ENCODE results near the gene ROGDI.
A peak's percentile ranks its signal among the peaks of the same experiment; 100 is the strongest.

ROGDI gene

DNA sequence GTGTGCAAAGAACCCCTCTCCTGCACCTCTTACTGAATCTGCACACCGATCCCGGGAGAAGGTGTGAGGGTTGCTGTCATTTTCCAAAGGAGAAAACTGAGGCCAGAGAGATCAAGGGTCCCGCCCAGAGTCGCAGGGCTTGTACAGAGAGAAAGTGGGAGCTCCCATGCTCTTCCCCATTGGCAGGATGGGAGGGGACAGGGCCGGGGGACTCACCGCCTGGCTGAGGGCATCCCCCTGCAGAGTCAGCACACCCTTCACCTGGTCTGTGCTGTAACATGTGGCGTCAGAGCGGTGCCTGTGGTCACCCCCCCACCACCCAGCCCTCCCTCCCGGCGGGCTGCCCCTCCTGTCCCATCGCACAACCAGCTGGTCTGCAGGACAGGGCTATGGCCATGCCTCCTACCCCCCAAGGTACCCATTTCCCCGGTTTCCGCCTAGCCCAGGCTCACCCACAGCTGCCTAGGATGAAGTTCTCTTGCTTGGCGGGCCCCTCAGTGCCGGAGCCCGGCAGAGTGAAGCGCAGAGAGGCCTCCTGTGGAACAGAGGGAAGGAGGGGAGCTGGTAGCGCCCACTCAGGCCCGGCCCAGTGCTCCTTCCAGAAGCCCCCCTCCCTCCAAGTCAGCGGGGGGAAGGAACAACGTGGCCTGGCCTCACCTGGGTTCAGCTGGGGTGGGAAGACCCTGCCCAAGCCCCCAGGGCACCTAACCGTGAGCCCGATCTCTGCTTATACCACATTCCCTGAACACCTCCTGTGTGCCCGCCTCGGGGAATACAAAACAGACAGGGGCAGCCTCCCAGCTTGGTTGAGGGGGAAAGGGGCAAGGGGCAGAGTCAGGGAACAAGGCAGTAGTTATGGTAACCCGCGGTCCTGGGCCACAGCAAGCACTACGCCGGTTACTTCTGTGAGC, 1.1 kb downstream of the ROGDI start:
- ATAC-seq (ENCODE audit: low read depth): no peak
- Histone ChIP-seq H3K27me3 (ENCODE audit: insufficient read depth, poor library complexity, severe bottlenecking) (no peaks in the 10 kb centered on the region), H3K4me3 (ENCODE audit: severe bottlenecking) (peak overlapping the region; percentile 54), H3K9me3 (ENCODE audit: severe bottlenecking) (no peaks in the 10 kb centered on the region), H3K36me3 (ENCODE audit: low read depth) (peaks cover 10% of the 10 kb centered on the region; the same call in 1 of the 2 replicates), H3K27ac (ENCODE audit: poor library complexity, severe bottlenecking) (peak overlapping the region; percentile 78), H3K4me1 (ENCODE audit: insufficient read depth, poor library complexity, severe bottlenecking) (peaks cover 9% of the 10 kb centered on the region)
- TF ChIP-seq, protein P1, sequence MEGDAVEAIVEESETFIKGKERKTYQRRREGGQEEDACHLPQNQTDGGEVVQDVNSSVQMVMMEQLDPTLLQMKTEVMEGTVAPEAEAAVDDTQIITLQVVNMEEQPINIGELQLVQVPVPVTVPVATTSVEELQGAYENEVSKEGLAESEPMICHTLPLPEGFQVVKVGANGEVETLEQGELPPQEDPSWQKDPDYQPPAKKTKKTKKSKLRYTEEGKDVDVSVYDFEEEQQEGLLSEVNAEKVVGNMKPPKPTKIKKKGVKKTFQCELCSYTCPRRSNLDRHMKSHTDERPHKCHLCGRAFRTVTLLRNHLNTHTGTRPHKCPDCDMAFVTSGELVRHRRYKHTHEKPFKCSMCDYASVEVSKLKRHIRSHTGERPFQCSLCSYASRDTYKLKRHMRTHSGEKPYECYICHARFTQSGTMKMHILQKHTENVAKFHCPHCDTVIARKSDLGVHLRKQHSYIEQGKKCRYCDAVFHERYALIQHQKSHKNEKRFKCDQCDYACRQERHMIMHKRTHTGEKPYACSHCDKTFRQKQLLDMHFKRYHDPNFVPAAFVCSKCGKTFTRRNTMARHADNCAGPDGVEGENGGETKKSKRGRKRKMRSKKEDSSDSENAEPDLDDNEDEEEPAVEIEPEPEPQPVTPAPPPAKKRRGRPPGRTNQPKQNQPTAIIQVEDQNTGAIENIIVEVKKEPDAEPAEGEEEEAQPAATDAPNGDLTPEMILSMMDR (IDR thresholded peaks at IDR 0.05; ENCODE audit: poor library complexity, severe bottlenecking): no peak
- DNase-seq (ENCODE audit: low spot score): no peak

DNA sequence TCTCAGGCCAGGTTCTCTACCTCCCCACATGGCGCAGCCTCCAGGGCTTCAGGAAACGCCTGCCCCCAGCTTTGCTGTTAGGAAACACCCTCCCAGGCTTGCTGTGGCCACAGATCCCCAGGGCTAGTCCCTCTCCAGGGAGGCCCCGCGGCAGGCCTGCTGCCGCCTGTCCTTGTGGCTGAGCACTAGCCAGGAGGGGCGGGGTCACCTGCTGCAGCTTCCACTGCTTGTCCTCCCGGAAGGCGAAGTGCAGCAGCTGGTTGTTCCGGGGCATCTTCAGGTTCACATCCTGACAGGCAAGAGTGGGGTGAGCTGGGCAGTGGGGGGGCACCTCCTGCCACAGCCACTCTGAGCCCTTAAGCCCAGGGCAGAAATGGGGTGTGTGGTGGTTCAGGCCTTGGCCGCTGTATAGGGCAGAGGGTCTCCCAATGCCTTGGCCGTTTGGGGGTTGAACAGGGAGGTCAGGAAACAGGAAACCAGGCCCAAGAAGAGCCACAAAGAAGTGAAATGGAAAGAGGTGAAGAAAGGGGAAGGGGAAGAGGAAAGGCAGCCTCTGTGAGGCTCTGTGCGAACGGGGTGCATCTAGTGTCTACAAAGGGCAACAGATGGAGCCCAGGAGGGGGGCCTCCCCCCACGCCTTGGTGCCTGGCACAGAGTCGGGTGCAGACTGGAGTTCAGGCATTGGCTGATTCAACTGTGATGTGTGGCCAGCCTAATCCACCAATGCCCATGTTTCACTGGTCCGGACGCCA, 2.0 kb downstream of the ROGDI start:
- H3K4me1 ChIP-seq (ENCODE audit: insufficient read depth, poor library complexity, severe bottlenecking): peaks cover 9% of the 10 kb centered on the region
- peak overlapping the region; percentile 78 for H3K27ac ChIP-seq (ENCODE audit: poor library complexity, severe bottlenecking)
- no peaks in the 10 kb centered on the region for H3K27me3 ChIP-seq (ENCODE audit: insufficient read depth, poor library complexity, severe bottlenecking)
- peak overlapping the region; percentile 10 for H3K4me3 ChIP-seq (ENCODE audit: severe bottlenecking)
- peaks cover 3% of the 10 kb centered on the region; the same call in 1 of the 2 replicates for H3K36me3 ChIP-seq (ENCODE audit: low read depth)
- H3K9me3 ChIP-seq (ENCODE audit: severe bottlenecking): no peaks in the 10 kb centered on the region
- DNase-seq (ENCODE audit: low spot score) (no peak), ATAC-seq (ENCODE audit: low read depth) (peak; percentile 4; the same call in 1 of the 3 replicates)
- TF ChIP-seq, protein P1 (IDR thresholded peaks at IDR 0.05; ENCODE audit: poor library complexity, severe bottlenecking): no peak

DNA sequence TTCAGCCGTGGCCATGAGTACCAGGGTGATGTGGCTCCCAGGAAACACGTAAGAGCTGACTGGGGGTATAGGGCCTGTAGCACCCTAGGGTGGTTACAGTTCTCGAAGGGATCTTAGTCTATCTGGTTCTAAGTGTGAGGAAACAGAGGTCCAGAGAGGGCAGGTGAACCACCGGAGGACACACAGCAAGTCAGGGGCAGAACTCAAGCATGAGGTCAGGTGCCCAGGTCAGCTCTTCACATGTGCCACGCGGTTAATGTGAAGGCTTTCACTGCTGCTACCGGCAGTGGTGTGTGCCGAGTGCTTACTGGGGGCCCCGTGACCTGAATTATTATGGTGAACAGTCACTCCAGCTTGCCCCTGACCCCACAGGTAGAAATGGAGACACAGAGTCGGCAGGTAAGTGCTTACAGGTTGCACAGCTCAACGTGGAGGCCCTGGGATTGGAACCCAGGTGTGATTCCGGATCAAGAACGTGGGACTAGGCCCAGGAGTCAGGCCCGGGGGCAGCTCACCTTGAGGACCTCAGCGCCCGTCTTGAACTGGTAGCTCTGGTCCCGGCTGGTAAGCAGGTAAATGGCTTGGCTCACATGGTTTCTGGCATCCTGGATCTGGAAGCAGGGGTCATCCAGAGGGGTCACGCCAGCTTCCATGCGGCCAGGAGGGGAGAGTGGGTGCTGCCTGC, 3.1 kb downstream of the ROGDI start:
- no peaks in the 10 kb centered on the region for H3K36me3 ChIP-seq (ENCODE audit: low read depth)
- TF ChIP-seq, protein P1 (IDR thresholded peaks at IDR 0.05; ENCODE audit: poor library complexity, severe bottlenecking): no peak
- peak overlapping the region; percentile 78 for H3K27ac ChIP-seq (ENCODE audit: poor library complexity, severe bottlenecking)
- H3K9me3 ChIP-seq (ENCODE audit: severe bottlenecking): no peaks in the 10 kb centered on the region
- no peaks in the 10 kb centered on the region for H3K27me3 ChIP-seq (ENCODE audit: insufficient read depth, poor library complexity, severe bottlenecking)
- H3K4me1 ChIP-seq (ENCODE audit: insufficient read depth, poor library complexity, severe bottlenecking): peaks cover 9% of the 10 kb centered on the region
- DNase-seq (ENCODE audit: low spot score): no peak
- no peak for ATAC-seq (ENCODE audit: low read depth)
- no peak overlapping the region for H3K4me3 ChIP-seq (ENCODE audit: severe bottlenecking)

DNA sequence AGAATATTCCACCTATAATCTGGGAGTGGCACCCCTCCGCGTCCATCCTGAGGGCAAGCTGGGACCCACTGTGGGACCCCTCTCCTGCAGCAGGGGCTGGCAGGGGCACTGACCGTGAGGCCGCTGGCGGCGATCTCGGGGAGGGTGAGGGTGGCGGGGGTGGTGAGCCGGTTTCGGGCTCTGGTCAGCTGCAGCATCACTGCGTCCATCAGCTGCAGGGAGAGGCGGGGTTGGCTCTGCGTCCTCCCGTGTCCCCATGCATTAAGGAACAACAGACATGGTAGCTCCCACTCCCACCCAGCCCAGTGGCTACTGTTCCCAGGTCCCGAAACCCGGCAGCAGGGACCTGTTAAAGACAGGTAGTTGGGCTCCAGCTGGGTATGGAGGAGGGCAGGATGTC, 4.0 kb downstream of the ROGDI start:
- no peak overlapping the region for H3K4me3 ChIP-seq (ENCODE audit: severe bottlenecking)

More for the DNA sequence above, 4.0 kb downstream of the ROGDI start:
- H3K27me3 ChIP-seq (ENCODE audit: insufficient read depth, poor library complexity, severe bottlenecking): no peaks in the 10 kb centered on the region
- DNase-seq (ENCODE audit: low spot score) (no peak), ATAC-seq (ENCODE audit: low read depth) (no peak)
- peaks cover 9% of the 10 kb centered on the region for H3K4me1 ChIP-seq (ENCODE audit: insufficient read depth, poor library complexity, severe bottlenecking)
- TF ChIP-seq, protein P1 (IDR thresholded peaks at IDR 0.05; ENCODE audit: poor library complexity, severe bottlenecking): no peak
- H3K27ac ChIP-seq (ENCODE audit: poor library complexity, severe bottlenecking): no peak overlapping the region
- no peaks in the 10 kb centered on the region for H3K9me3 ChIP-seq (ENCODE audit: severe bottlenecking)
- H3K36me3 ChIP-seq (ENCODE audit: low read depth): no peaks in the 10 kb centered on the region
